OCI-LY7 (cell line): Measurements from ENCODE around the gene PREP. TPM values are rescaled to one million over a fixed set of nuclear protein-coding genes. Genes with fewer than 3 reads are reported as not detected.

Experiments
- BruUV-seq: library from RNA; stranded (reverse); fragments of 400-500 nt; replicated peaks from 2 replicates; lab custom pipeline; 2021; lab: Mats Ljungman, UMichigan
- CTCF ChIA-PET: fragments of 300-600 bp; sonication (Branson Sonifier 250); formaldehyde crosslinking; loops from one replicate; lab custom pipeline; 2022; ENCODE audit warnings: antibody characterized with exemption; ENCODE audit not compliant: unreplicated experiment; lab: Charles Lee
- POLR2A ChIA-PET: fragments of 300-600 bp; sonication (Branson Sonifier 250); formaldehyde crosslinking; loops from one replicate; lab custom pipeline; 2022; ENCODE audit warnings: antibody characterized with exemption; lab: Charles Lee
- DNase-seq: peaks from one replicate; pipeline ENCODE4 v3.0.0-alpha.2; 2015; ENCODE audit warnings: low spot score
- H2AFZ ChIP-seq: fragments of 200-600 bp; sonication (generic), shearing (Covaris generic); 2 replicates; pipeline ENCODE4 v1.6.1; 2014; ENCODE audit warnings: mild to moderate bottlenecking, antibody characterized with exemption, low read length, moderate library complexity
- H3K27ac ChIP-seq: fragments of 200-600 bp; sonication (generic); 2 replicates; pipeline ENCODE4 v1.5.1; 2014; ENCODE audit warnings: mixed run types, low read depth, mild to moderate bottlenecking, moderate library complexity, low read length, inconsistent platforms; ENCODE audit not compliant: poor library complexity, severe bottlenecking
- H3K36me3 ChIP-seq: fragments of 200-600 bp; sonication (generic); 2 replicates; pipeline ENCODE4 v1.6.1; 2014; ENCODE audit warnings: mild to moderate bottlenecking, antibody characterized with exemption, low read length, moderate library complexity, mixed read lengths; ENCODE audit not compliant: insufficient read depth
- H3K4me1 ChIP-seq: fragments of 200-600 bp; sonication (generic); 2 replicates; pipeline ENCODE4 v1.5.1; 2014; ENCODE audit warnings: mild to moderate bottlenecking, low read length; ENCODE audit not compliant: insufficient read depth, poor library complexity, severe bottlenecking
- H3K4me2 ChIP-seq: fragments of 200-600 bp; sonication (generic); 2 replicates; pipeline ENCODE4 v1.6.1; 2014; ENCODE audit warnings: mild to moderate bottlenecking, low read length
- H3K4me3 ChIP-seq: fragments of 200-600 bp; sonication (generic); 2 replicates; pipeline ENCODE4 v1.5.1; 2014; ENCODE audit warnings: mild to moderate bottlenecking, low read depth, low read length; ENCODE audit not compliant: poor library complexity, severe bottlenecking
- H3K79me2 ChIP-seq: fragments of 200-600 bp; sonication (generic); 2 replicates; pipeline ENCODE4 v1.6.1; 2016; ENCODE audit warnings: low read depth, mild to moderate bottlenecking, low read length, moderate library complexity, mixed read lengths; ENCODE audit not compliant: insufficient read depth
- H3K9me2 ChIP-seq: fragments of 200-600 bp; sonication (generic); 2 replicates; pipeline ENCODE4 v1.6.1; 2016; ENCODE audit warnings: mild to moderate bottlenecking, low read length, mixed read lengths; ENCODE audit not compliant: insufficient read depth
- H3K9me3 ChIP-seq: fragments of 200-600 bp; sonication (generic); 2 replicates; pipeline ENCODE4 v1.6.1; 2014; ENCODE audit warnings: mild to moderate bottlenecking, mixed run types, low read length, mixed read lengths
- H4K20me1 ChIP-seq: fragments of 200-600 bp; sonication (generic); 2 replicates; pipeline ENCODE4 v1.6.1; 2014; ENCODE audit warnings: mild to moderate bottlenecking, antibody characterized with exemption, low read length, moderate library complexity, mixed read lengths; ENCODE audit not compliant: insufficient read depth
- CTCF ChIP-seq: fragments of 200-600 bp; sonication (generic); conservative IDR thresholded peaks from 2 replicates; pipeline ENCODE4 v1.5.1; 2014; ENCODE audit warnings: mild to moderate bottlenecking, antibody characterized with exemption, low read length, moderate library complexity, mixed read lengths
- EZH2phosphoT487 ChIP-seq: fragments of 200-600 bp; sonication (generic); IDR thresholded peaks from 2 replicates; pipeline ENCODE4 v1.6.1; 2018; ENCODE audit warnings: low read depth, borderline replicate concordance, mild to moderate bottlenecking, mixed run types, antibody characterized with exemption, low read length, moderate library complexity, mixed read lengths
- intact Hi-C: fragments of 100-400 bp; cut with micrococcal nuclease; formaldehyde crosslinking; loops from one replicate; pipeline ENCODE4 v1.10.0; 2022; ENCODE audit not compliant: unreplicated experiment
- total RNA-seq, 2 experiments: library from RNA; depleted of rRNA in 1 of 2; stranded (reverse); fragments of >200 nt in 1 of 2; shearing (Covaris generic) in 1 of 2; gene quantifications; 2 replicates each; pipeline ENCODE4 v1.2.3, GENCODE V29; 2014 to 2022

The PREP gene
- total RNA-seq, 2 experiments from 2014 or later: 10.4 to 27.0 TPM

GRCh38 chr6:105331927-105332326 is 71.0 kb downstream of the PREP start:
- peaks cover 22% of the 10 kb centered on the region for H3K36me3 ChIP-seq
- CTCF ChIA-PET: no interaction called here
- TF ChIP-seq EZH2phosphoT487 (no peak), CTCF (no peak)

GRCh38 chr6:105330913-105331312 is 72.0 kb downstream of the PREP start:
- H3K36me3 ChIP-seq: peaks cover 22% of the 10 kb centered on the region
- BruUV-seq: no TSS peak
- H3K4me1 ChIP-seq: no peaks in the 10 kb centered on the region
- no peak overlapping the region for H2AFZ ChIP-seq
- H3K4me2 ChIP-seq: no peak overlapping the region
- ChIA-PET CTCF (no interaction called here), POLR2A (no interaction called here)
- DNase-seq: no peak
- H3K27ac ChIP-seq: no peak overlapping the region
- H3K79me2 ChIP-seq: no peaks in the 10 kb centered on the region
- no peaks in the 10 kb centered on the region for H4K20me1 ChIP-seq
- H3K4me3 ChIP-seq: no peak overlapping the region
- H3K9me2 ChIP-seq: no peaks in the 10 kb centered on the region
- TF ChIP-seq EZH2phosphoT487 (no peak), CTCF (no peak)
- intact Hi-C loops: no loop called here
- no peaks in the 10 kb centered on the region for H3K9me3 ChIP-seq

More at GRCh38 chr6:105331927-105332326, 71.0 kb downstream of the PREP start:
- no peaks in the 10 kb centered on the region for H4K20me1 ChIP-seq
- intact Hi-C loops: no loop called here
- no peak overlapping the region for H3K27ac ChIP-seq
- no peaks in the 10 kb centered on the region for H3K79me2 ChIP-seq
- BruUV-seq: no TSS peak
- H3K9me3 ChIP-seq: no peaks in the 10 kb centered on the region
- no peak overlapping the region for H3K4me3 ChIP-seq
- POLR2A ChIA-PET: no interaction called here
- H3K4me2 ChIP-seq: no peak overlapping the region
- no peak for DNase-seq
- no peaks in the 10 kb centered on the region for H3K4me1 ChIP-seq
- H3K9me2 ChIP-seq: no peaks in the 10 kb centered on the region
- no peak overlapping the region for H2AFZ ChIP-seq

DNA sequence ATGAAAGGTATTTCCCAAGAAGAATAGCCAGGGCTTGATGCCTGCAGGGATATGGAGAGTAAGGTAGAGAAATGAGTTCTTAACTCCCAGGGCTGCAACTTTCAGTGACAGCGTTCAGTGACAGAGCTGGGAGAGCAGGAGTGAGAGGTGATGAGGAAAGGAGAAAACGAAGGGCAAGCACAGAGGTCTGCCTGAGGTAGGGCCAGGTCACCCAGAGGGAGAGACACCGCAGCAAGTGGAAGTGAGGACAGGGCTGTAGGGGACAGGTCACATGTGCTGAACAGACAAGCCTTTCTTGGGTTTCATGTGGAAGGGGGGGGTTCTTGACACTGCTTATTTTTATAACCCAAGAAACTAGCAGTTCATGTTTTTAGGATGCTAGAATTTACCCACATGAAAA is 72.5 kb downstream of the PREP start:
- POLR2A ChIA-PET: no interaction called here
- no peaks in the 10 kb centered on the region for H3K9me2 ChIP-seq
- no peaks in the 10 kb centered on the region for H3K4me1 ChIP-seq
- BruUV-seq: no TSS peak
- CTCF ChIA-PET: no interaction called here
- DNase-seq: no peak
- no peak overlapping the region for H3K27ac ChIP-seq
- TF ChIP-seq EZH2phosphoT487: no peak
- TF ChIP-seq CTCF: no peak
- H3K36me3 ChIP-seq: peaks cover 22% of the 10 kb centered on the region
- no peaks in the 10 kb centered on the region for H3K9me3 ChIP-seq
- no peak overlapping the region for H3K4me3 ChIP-seq
- H3K79me2 ChIP-seq: no peaks in the 10 kb centered on the region
- intact Hi-C loops: no loop called here
- no peak overlapping the region for H2AFZ ChIP-seq
- no peaks in the 10 kb centered on the region for H4K20me1 ChIP-seq
- no peak overlapping the region for H3K4me2 ChIP-seq
